Mesothelial cell of epicardium (in vitro differentiated cells): ENCODE data around the gene ZNF408. TPM values are rescaled to one million over a fixed set of nuclear protein-coding genes. Genes with fewer than 3 reads are reported as not detected.

ENCODE experiments used
- DNase-seq, 2 experiments: peaks; one replicate each; pipeline ENCODE4 v3.0.0; 2021; ENCODE audit warnings: low spot score in 2 of 2; ENCODE audit not compliant: unreplicated experiment in 2 of 2
- H3K27ac Mint-ChIP-seq: 2 replicates; pipeline ENCODE4 v1.8.0; 2021; ENCODE audit warnings: mixed read lengths
- H3K27me3 Mint-ChIP-seq: 2 replicates; pipeline ENCODE4 v1.8.0; 2021; ENCODE audit warnings: low read depth, mixed read lengths
- H3K36me3 Mint-ChIP-seq: 2 replicates; pipeline ENCODE4 v1.8.0; 2021; ENCODE audit warnings: mixed read lengths
- H3K4me1 Mint-ChIP-seq: 2 replicates; pipeline ENCODE4 v1.8.0; 2021; ENCODE audit warnings: mixed read lengths
- H3K4me3 Mint-ChIP-seq: 2 replicates; pipeline ENCODE4 v1.8.0; 2021; ENCODE audit warnings: mild to moderate bottlenecking, moderate library complexity, mixed read lengths
- H3K9me3 Mint-ChIP-seq: 2 replicates; pipeline ENCODE4 v1.8.0; 2021; ENCODE audit warnings: mixed read lengths
- microRNA-seq: library from miRNA; unstranded; fragments of <30 nt; microRNA quantifications from one replicate; pipeline ENCODE4 v1.2.0, GENCODE V29; 2021; ENCODE audit warnings: inconsistent platforms, mixed read lengths
- total RNA-seq: library from RNA; stranded (reverse); gene quantifications from 3 replicates; pipeline ENCODE4 v1.2.1, GENCODE V29; 2021
- TF ChIP-seq, protein P1 (sequence below): fragments of 200-600 bp; sonication (generic); IDR thresholded peaks from one replicate; pipeline ENCODE4 v1.5.0; 2021; ENCODE audit warnings: antibody characterized with exemption; ENCODE audit not compliant: unreplicated experiment

Gene ZNF408
- total RNA-seq, 1 donor from 2014 or later = 16.2 TPM

DNA sequence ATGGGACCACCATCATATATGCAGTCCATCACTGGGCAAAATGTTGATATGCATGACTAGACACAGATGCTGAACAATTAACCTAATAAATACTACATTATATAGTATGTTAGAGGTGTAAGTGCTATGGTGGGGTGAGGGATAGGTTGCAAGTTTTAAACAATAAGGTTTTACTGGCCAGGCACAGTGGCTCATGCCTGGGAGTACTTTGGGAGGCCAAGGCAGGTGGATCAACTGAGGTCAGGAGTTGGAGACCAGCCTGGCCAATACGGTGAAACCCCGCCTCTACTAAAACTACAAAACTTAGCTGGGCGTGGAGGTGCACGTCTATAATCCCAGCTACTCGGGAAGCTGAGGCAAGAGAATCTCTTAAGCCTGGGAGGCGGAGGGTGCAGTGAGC is 46.3 kb downstream of the ZNF408 start:
- no peak for DNase-seq
- Mint-ChIP-seq H3K4me3 (no peak overlapping the region), H3K36me3 (peaks cover 61% of the 10 kb centered on the region), H3K9me3 (no peaks in the 10 kb centered on the region), H3K4me1 (no peaks in the 10 kb centered on the region), H3K27me3 (no peaks in the 10 kb centered on the region), H3K27ac (no peak overlapping the region)
- TF ChIP-seq, protein P1, sequence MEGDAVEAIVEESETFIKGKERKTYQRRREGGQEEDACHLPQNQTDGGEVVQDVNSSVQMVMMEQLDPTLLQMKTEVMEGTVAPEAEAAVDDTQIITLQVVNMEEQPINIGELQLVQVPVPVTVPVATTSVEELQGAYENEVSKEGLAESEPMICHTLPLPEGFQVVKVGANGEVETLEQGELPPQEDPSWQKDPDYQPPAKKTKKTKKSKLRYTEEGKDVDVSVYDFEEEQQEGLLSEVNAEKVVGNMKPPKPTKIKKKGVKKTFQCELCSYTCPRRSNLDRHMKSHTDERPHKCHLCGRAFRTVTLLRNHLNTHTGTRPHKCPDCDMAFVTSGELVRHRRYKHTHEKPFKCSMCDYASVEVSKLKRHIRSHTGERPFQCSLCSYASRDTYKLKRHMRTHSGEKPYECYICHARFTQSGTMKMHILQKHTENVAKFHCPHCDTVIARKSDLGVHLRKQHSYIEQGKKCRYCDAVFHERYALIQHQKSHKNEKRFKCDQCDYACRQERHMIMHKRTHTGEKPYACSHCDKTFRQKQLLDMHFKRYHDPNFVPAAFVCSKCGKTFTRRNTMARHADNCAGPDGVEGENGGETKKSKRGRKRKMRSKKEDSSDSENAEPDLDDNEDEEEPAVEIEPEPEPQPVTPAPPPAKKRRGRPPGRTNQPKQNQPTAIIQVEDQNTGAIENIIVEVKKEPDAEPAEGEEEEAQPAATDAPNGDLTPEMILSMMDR = no peak

Small RNAs within 50 kb of the gene (microRNA-seq; reads per million reads assigned to microRNA genes)
- gene MIR5582 = 0.88 reads per million

Other genes starting within 250 kb of the ZNF408 start
- 48.4 to 48.9 TPM (median 48.8 TPM) in 3 replicates for gene AMBRA1, start 107.0 kb upstream of the ZNF408 start, total RNA-seq
- 5.4 to 6.3 TPM (median 6.0 TPM) in 3 replicates for gene HARBI1, start 83.8 kb upstream of the ZNF408 start, total RNA-seq
- gene ATG13, start 83.5 kb upstream of the ZNF408 start, total RNA-seq = 67.4 to 68.4 TPM (median 67.8 TPM) in 3 replicates
- gene ARHGAP1, start 412 bp upstream of the ZNF408 start, total RNA-seq = 48.3 to 49.4 TPM (median 48.7 TPM) in 3 replicates
- 0.18 TPM in 1 of 3 replicates, not detected in the others for gene F2, start 18.2 kb downstream of the ZNF408 start, total RNA-seq
- gene CKAP5, start 145.2 kb downstream of the ZNF408 start, total RNA-seq = 115 to 125 TPM (median 120 TPM) in 3 replicates
- gene LRP4, start 217.5 kb downstream of the ZNF408 start, total RNA-seq = 26.2 to 29.2 TPM (median 26.8 TPM) in 3 replicates
- gene CSTPP1, start 235.7 kb downstream of the ZNF408 start, total RNA-seq = 42.9 to 44.7 TPM (median 44.0 TPM) in 3 replicates